Activated gamma-delta T cell (primary cell): Measurements from ENCODE around the gene LDB3.

Experiments
- DNase-seq: peaks from one replicate; lab custom pipeline; 2025; lab: John Stamatoyannopoulos, UW

The LDB3 gene

DNA sequence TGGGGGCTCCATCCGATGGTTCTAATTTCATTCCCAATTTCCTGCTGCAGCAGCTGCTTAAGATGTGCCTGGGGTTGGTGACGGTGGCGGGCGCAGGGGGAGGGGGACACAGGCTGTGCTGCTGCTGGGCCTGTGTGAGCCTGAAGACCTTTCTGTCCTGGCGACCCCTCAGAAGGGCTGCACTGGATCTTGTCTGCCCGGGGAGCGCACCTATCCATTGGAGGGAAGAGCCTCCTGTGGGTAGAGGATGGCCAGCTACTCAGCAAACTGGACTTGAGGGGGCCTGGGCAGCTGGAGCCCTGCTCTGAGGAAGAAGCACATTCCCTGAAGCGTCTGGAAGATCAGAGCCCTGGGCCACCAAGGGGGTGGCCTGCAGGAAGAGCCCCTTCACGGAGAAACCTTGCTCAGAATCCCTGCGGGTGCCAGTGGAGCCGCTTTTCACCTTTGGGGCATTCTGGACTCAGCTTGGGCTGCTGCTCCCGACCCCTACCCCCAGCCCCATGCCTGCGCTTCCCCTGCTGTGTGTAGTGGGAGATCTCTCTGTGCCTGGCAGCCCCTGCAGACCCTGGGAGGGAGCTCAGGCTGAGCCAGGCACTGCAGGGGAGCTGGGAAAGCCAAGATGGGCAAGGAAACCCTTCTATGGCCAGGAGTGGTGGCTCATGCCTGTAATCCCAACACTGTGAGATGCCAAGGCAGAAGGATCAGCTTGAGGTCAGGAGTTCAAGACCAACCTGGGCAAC, 17.8 kb downstream of the LDB3 start:
- no peak for DNase-seq

DNA sequence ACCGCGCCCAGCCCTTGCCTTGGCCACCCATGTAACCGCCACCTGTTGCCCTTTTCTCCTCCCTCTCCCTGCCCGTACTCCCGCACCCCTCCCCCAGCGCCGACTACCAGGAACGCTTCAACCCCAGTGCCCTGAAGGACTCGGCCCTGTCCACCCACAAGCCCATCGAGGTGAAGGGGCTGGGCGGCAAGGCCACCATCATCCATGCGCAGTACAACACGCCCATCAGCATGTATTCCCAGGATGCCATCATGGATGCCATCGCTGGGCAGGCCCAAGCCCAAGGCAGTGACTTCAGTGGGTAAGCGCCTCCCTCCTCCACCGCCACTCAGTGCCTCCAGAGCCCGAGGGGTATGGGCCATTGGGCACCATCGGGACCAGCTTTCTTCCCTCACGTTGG, 18.7 kb downstream of the LDB3 start:
- DNase-seq, result no peak

DNA sequence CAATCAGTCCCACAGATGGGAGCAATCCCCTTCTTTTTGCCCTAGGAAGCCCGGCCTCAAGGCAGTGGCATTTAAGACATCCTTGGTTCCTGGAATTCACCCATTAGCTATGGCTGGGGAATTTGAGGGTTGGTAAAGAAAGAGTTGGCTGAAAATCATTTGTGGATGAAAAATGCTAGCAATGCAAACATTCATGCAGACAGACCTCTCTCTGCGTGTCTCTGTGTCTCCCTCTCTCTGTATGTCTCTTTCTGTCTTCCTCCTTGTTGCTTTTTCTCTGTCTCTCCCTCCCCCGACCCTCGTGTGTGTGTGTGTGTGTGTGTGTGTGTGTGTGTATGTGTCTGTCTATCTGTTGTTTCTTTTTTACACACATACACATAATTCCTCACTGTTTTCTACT, 19.4 kb downstream of the LDB3 start:
- DNase-seq, result no peak

DNA sequence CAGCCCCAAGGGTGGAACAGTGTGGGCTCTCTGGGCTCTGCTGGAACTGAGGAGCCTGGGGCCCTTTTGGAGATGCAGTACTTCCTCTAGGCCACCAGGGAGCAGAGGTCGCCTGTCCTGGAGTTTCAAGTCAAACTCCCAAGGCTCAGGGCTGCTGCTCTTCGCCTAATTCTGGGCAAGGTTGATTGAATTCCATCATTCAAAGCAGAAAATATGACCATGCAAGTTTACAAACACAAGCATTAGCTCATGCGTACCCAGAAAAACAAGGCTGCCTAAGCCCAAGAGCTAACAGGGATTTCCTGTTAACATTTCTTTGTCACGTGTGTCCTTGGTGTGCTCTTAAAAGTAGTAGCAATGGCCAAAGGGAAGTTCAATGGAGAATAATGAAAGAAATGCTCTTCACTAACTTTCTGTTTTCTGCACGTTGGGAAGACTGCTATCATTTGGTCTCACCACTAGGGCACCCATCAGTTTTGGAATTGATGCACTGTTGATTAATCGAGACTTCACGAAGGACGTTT, 20.1 kb downstream of the LDB3 start:
- DNase-seq, result no peak

DNA sequence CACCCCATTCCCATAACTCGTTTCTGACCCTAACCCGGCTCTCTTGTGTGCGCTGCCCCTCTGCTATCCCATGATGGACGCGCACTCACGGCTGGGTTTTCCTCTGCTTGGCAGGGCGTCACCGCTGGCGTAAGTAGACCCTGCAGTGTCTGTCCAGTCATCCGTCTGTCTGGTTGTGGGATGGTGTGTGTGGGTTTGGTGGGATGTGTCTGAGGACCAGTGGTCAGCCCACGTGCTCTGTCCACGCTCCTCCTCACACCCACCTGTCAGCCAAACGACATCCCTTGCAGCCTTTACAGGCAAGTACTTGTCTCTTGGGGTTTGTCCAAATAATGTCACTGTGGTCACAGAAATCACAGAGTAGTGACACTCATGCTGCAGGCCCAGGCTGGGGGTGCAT, 20.8 kb downstream of the LDB3 start:
- DNase-seq, result no peak

DNA sequence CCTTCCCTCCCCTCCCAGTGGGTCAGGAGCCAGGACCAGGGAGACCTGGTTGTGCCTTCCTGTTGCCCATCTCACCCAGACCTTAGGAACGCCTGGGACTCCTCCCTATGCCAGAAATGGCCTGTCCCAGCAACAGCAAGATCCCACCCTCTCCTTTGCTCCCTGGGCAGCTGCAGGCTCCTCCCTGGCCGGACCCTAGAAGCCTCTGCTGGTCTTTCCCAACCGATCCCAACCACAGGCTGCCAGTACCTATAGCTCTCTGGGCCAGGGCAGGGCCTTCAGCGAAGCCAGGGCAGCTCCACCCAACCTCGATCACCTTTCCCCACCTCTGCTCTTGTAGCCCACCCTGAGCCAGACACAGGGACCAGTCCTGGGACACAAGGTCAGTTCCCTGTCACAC, 21.9 kb downstream of the LDB3 start:
- no peak for DNase-seq

DNA sequence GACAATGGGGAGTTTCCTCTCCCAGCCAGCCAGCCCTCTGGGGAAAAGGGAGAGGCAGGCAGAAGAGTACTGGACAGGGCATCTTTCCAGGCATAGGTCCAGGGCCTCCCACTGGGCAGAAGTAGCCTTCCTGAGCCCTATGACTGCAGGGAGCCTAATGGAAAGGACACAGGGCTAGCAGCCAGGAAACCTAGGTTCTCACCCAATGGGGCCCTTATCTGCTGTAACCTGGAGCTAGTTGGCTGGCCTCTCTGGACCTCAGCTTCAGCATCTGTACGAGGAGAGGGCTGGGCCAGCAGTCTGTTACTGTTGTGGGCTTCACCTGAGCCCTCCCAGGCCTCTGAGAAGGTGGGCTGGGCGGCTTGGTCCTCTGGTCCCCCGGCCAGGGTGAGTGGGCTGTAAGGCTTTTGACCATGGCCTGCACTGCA, 22.4 kb downstream of the LDB3 start:
- DNase-seq, result no peak

DNA sequence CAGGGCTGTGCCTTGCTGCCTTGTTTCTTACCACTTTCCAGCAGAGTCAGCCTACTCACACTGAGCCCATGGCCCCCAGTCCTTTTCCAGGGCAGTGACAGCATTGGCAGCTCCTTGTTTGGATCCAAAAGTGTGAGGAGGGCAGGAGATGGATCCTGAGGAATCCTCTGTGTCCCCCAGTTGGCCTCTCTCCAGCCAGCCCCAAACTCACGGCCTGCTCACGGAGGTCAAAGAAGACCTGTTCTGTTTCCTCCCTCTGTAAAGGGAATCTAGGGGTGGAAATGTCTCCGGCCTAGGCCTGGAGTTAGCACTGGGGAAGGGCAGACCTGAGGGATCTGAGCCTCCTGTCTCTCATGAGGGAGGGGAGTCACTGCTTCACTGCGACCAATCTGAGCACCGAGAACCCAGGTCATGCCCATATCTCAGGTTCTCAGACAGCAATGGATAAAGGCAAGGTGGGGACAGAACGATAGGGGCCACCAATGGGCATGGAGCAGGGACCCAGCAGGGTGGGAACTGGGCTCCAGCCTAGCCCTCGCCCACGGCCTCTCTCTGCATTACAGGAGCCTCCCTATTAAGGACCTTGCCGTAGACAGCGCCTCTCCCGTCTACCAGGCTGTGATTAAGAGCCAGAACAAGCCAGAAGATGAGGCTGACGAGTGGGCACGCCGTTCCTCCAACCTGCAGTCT, 23.2 kb downstream of the LDB3 start:
- no peak for DNase-seq

DNA sequence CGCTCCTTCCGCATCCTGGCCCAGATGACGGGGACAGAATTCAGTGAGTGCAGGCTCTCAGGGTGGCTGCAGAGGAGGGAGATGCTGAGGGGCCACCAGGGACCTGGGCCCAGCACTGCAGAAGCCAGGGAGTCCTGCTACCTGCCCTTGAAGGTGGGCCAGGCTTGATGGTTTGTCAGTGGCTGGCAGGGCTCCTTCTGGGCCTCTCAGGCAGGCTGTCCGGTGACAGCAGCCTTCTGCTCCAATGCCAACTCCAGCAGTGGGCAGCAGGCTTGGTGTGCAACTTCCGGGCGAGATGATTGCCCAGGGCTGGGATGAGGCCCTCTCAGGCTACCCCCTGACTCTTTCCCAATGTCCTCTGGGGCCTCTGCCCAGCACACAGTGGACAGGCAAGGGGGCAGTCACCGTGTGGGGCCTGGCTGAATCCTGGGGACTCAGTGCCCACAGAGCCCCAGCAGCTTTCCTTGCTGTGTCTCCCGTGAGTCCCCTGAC, 23.8 kb downstream of the LDB3 start:
- no peak for DNase-seq

DNA sequence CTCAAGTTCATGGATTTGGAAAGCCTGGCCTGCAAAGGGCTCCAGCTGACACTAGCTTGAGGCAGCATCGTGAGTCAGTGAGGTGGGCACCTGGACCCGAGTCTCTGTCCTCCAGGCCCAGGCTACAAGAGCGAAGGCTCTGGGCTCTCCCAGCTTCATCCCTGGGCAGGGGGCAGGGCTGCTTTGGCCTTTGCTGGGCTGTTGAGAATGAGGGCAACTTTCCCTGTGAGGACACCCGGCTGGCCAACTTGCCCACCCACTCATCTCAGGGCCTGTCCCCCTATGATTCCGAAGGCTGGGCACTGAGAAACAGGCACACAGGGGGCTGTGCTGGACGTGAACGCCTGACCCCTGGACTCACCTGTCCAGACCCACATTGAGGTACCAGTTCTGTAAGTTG, 24.4 kb downstream of the LDB3 start:
- DNase-seq, result no peak

DNA sequence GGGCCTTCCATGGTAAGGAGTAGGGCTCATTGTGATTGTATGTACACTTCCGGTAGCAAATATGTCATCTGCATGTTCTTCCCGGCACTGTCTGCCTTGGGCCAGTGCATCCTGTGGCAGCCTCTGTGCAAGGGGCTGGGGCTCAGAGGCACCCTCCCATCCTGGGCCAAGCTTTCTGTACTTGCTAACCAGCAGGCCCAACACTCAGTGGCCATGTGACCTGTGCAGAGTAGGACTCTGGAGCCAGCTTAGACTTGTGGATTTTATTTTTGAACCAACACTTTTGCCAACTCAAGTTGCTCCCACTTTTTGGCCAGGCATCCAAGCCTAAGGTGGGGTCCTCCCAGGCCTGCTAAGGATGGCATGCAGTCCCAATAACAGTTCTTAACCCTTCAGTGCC, 25.0 kb downstream of the LDB3 start:
- DNase-seq, result no peak

DNA sequence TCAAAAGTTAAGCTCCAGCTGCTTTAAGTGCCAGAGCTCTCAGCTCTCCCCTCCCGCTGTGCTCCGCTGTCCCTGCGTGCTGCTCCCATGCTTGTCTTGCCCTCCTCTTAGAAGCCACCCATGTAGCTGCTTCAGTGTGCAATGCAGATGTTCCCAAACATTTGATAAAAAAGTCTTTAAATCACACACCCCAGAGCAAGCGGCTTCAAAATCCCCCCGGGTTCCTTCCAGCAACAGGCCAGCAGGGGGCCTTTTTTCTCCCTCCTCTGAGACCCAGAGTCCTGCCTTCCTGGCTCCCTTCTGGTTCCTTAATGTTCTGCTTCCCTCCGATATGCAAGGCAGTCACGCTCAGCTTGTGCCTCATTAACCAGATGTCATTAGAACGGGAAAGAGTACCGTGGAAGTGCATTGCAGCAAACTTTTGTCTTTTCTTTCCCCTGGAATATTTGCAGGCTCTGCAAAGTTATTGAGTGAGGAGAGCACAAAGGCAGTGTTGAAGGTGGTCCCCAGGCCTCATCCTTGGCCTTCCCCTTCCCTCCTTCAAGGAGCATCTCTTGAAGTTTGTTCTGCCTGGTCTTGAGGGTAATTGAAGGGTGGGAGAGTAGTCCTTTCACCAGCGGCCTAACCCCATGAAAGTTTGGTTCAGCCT, 25.5 kb downstream of the LDB3 start:
- no peak for DNase-seq

DNA sequence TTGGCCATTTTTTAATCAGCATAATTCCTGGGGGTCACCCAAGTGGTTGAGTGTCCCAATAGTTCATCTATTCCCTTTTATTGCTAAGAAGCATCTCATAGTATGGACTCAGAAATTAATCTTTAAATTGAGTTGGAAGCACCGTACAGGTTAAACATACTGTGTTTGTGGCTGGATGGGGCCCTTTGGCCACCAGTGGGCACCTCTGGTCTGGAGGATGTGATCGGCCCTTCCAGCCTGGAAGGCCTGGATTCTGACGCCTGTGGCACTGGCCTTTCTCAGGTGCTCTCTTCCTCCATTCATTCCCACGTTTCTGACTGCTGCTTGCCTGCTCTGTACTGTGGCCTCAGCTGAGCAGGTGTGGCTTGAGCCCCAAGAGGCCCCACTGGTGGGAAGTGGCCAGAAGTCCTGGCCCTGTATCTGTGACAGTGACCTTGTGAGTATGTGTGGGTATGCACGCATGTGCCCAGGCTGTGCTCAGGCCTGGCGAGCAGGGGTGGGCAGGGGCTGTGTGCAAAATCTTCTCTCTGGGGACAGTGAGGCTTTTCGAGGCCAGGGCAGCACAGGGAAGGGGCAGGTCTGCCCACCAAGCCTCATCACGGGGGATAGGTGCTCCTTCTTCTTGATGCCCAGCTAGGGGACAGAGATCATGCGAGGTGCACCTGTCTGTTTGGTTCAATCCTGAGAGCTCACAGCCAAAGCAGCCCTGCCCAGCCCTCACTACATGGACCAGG, 30.1 kb downstream of the LDB3 start:
- no peak for DNase-seq

DNA sequence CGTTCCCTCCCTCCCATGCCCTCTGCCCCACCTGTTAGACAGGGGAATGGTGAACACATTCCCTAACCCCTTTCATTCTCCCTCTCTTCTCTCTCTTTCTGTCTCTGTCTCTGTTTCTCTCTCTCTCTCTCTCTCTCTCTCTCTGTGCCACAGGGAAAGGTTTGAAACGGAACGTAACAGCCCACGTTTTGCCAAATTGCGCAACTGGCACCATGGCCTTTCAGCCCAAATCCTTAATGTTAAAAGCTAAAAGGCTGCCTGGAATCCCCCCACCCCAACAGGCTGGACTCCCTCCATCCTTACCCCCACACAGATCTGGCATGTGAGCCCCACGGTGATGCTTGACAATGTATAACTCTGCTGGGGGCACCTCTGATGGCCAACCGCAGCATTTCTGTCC, 30.8 kb downstream of the LDB3 start:
- no peak for DNase-seq

DNA sequence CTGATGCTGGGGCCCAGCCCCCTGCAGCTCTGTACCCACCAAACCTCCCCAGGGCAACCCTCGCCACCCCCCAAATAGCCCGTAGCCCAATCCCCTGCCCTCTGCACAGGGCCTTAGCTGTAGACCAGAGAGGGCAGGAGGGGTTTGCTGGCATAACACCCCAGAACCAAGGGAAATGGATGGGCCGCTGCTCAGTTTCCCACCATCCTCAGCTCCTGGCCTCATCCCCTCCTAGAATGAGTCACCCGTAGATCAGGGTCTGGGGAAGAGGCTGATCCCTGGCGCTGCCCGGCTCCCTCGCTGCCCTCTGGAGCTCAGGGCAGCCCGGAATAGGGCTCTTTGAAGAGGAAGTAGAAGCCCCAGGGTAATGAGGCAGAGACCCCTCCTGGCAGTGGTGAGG, 31.2 kb downstream of the LDB3 start:
- DNase-seq, result no peak

DNA sequence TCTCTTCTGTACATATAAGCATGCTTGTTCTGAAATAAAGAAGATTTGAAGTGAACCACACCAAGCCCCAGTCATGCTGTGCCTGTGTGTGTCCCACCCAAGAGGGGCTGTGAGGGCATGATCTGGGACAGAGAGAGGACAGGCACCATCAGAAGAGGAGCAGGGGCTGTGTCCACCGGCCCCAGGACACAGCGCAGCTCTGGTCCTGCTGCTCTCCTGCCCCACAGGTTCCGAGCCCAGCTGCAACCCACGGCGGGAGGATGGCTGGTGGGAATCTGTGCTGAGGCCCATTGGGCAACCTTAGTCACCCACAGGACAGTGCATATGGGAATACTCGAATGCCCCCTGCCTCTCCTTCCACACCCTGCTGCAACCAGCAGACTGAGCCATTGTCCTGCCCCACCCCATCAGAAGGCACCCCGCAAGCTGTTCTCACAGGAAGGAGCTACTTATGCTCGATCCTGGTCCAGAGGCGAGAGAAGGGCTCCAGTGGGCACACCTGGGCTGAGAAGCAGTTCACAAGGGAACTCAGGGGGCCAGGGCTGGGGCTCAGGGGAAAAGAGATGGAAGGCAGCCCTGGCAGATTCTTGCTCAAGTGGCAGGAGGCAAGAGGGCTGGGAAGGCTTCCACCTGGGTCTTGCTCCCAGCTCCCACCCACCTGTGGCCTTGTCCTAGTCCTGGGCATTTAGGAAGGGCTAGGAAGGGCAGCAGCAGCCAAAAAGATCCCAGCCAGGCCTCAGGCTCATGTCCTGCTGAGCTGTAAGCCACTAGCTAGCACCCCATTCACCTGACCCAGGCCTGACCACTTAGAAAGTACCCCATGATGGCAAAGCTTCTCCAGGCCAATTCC, 31.9 kb downstream of the LDB3 start:
- DNase-seq, result no peak

DNA sequence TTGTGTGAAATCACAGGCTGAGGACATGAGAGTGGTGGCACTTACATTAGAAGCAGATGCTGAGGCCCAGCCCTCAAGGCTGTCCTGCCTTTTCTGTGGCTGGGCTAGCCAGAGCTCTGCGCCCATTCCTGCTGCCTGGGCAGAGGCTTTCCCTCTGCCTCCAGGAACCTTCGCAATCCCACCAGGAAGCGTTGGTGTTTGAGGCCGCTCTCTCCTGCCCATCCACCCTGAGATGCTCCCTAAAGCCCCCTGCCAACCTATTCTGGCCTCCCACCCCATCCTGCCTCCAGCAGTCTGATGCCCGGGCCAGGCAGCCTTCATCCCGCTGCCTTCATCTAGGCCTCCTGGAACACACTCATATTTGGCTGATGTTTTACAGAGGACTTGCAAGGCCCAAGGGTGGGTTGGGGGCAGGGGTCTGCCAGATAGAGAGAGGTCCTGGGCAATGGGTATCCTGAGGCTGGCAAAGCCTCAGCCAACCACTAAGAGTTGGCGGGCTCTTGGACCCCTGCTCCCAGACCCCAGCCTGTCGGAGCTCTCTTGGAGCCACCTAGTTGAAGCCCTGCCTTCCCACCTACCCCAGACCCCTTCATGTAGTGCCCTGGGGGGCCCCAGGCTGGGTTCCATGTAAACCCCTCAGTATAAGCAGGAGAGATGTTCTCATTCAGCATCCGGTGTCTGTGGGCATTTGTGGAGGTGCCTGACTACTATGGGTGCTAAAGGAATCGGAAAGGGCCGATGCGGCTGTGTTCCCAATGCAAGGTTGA, 32.7 kb downstream of the LDB3 start:
- no peak for DNase-seq

DNA sequence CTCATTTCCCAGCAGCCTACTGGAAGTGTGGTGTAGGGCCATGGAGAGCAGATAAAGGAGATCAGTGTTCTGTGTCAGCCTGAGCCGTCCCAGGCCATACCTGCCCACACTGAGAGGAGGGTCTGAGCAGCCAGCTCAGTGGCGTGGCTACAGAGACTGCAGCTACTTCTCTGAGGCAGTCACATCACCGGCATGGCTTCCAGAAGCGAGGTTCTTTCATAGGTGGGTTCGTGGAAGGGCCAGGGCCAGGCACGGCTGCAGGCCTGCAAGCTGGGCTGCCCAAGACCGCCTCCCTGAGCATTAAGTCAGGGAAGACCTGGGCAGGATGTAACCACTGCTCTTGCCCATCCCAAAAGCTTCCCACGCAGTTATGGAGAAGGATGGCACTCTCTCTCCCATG, 34.9 kb downstream of the LDB3 start:
- DNase-seq, result no peak

DNA sequence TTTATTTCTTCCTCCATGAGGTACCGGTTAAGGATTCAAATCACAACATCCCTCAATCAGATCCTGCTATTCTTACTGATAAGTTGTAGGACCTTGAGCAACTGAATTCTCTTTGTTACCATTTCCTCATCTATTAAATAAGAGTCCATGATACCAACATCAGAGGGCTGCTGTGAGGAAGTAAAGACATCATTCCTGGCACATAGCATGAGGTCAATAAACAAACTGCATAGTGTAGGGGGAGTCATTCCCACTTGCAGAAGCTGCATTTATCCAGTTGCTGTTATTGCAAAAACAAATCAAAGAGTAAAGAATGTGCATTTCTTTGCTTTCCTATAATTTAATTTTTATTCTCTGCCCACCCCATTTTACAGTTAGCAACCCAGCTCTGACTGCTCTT, 36.8 kb downstream of the LDB3 start:
- no peak for DNase-seq

DNA sequence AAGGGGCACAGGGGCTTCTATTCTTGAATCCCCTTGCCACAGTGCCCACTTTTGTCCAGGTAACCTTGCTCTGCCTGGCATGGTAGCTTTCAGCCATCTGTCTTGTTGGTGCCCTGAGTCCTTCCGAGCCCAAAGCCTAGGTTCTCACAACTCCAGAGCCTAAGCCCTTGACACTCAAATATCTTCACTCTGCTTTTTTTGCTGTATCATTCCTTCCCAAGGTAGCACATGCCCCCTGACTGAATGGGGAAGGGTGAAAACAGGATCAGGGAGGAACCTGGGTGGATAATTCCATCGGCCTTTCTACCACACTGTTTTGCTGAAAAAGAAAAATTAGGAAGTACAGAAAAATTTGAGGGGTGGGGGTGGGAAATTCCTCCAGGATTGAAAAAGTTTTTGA, 37.6 kb downstream of the LDB3 start:
- no peak for DNase-seq
